Measurements from ENCODE around the gene CTBP2.

The CTBP2 gene

GRCh38 chr10:124977161-124977560, 183.2 kb downstream of the CTBP2 start:
- DNase-seq (ENCODE audit: low spot score): no peak

- DNase-seq (ENCODE audit: low spot score): no peak
Observed at GRCh38 chr10:124975977-124976514, 184.3 kb downstream of the CTBP2 start.

- no peak for DNase-seq (ENCODE audit: low spot score)
Observed at GRCh38 chr10:124974131-124974530, 186.2 kb downstream of the CTBP2 start.

- DNase-seq (ENCODE audit: low spot score): no peak
Observed at GRCh38 chr10:124972637-124973036, 187.7 kb downstream of the CTBP2 start.

GRCh38 chr10:124971276-124971675, 189.1 kb downstream of the CTBP2 start:
- DNase-seq (ENCODE audit: low spot score): no peak

GRCh38 chr10:124967255-124967654, 193.1 kb downstream of the CTBP2 start:
- DNase-seq (ENCODE audit: low spot score): no peak

- DNase-seq (ENCODE audit: low spot score): no peak
Observed at GRCh38 chr10:124966008-124966407, 194.4 kb downstream of the CTBP2 start.

GRCh38 chr10:124963866-124964720, 196.3 kb downstream of the CTBP2 start:
- no peak for DNase-seq (ENCODE audit: low spot score)

- DNase-seq (ENCODE audit: low spot score): no peak
Observed at GRCh38 chr10:124962421-124962820, 197.9 kb downstream of the CTBP2 start.

- no peak for DNase-seq (ENCODE audit: low spot score)
Observed at GRCh38 chr10:124961248-124961570, 199.2 kb downstream of the CTBP2 start.

GRCh38 chr10:124959564-124959963, 200.8 kb downstream of the CTBP2 start:
- DNase-seq (ENCODE audit: low spot score): no peak

- DNase-seq (ENCODE audit: low spot score): no peak
Observed at GRCh38 chr10:124957404-124957947, 202.9 kb downstream of the CTBP2 start.

GRCh38 chr10:124956764-124957163, 203.6 kb downstream of the CTBP2 start:
- no peak for DNase-seq (ENCODE audit: low spot score)

GRCh38 chr10:124955868-124956267, 204.5 kb downstream of the CTBP2 start:
- DNase-seq (ENCODE audit: low spot score): no peak

- DNase-seq (ENCODE audit: low spot score): no peak
Observed at GRCh38 chr10:124955243-124955642, 205.1 kb downstream of the CTBP2 start.

- DNase-seq (ENCODE audit: low spot score): no peak
Observed at GRCh38 chr10:124953421-124953820, 206.9 kb downstream of the CTBP2 start.

- no peak for DNase-seq (ENCODE audit: low spot score)
Observed at GRCh38 chr10:124952123-124952522, 208.2 kb downstream of the CTBP2 start.

GRCh38 chr10:124949543-124949942, 210.8 kb downstream of the CTBP2 start:
- no peak for DNase-seq (ENCODE audit: low spot score)

GRCh38 chr10:124946945-124947344, 213.4 kb downstream of the CTBP2 start:
- DNase-seq (ENCODE audit: low spot score): no peak

- DNase-seq (ENCODE audit: low spot score): no peak
Observed at GRCh38 chr10:124944982-124945381, 215.4 kb downstream of the CTBP2 start.

- DNase-seq (ENCODE audit: low spot score): no peak
Observed at GRCh38 chr10:124943301-124944092, 216.9 kb downstream of the CTBP2 start.

- no peak for DNase-seq (ENCODE audit: low spot score)
Observed at GRCh38 chr10:124942317-124943169, 217.8 kb downstream of the CTBP2 start.
